Measurements from ENCODE around the gene OLIG2. TPM values are rescaled to one million over a fixed set of nuclear protein-coding genes. Genes with fewer than 3 reads are reported as not detected.

Gene OLIG2
- total and polyA plus RNA-seq, 2 of the 4 experiments (the other 2 are of a cell fraction), result not detected

GRCh38 chr21:33061233-33061632 is 35.5 kb downstream of the OLIG2 start:
- H2BK5ac ChIP-seq (ENCODE audit: low read depth, low read length, poor library complexity, severe bottlenecking), result no peak overlapping the region
- DNase-seq (no peak), ATAC-seq (ENCODE audit: low read depth) (no peak)
- no peaks in the 10 kb centered on the region for H3K9me1 ChIP-seq (ENCODE audit: insufficient read depth, low read length)
- H2AK5ac ChIP-seq (ENCODE audit: low read depth, low read length), result no peak overlapping the region
- H3K4me3 ChIP-seq (ENCODE audit: insufficient read depth, low read depth, low read length), result no peak overlapping the region
- H2AK9ac ChIP-seq (replicated peaks; ENCODE audit: low read depth, low read length, poor library complexity), result no peak overlapping the region
- POLR2A ChIA-PET (ENCODE audit: unreplicated experiment), result no interaction called here
- no peak overlapping the region for H3K56ac ChIP-seq (ENCODE audit: extremely low read depth, insufficient read depth, low read length)
- no peak overlapping the region for H2AFZ ChIP-seq (replicated peaks; ENCODE audit: low read length, poor library complexity)
- H4K8ac ChIP-seq (ENCODE audit: low read depth in 2 of 2, low read length in 2 of 2), result no peak overlapping the region
- no peak overlapping the region for H3K27ac ChIP-seq (ENCODE audit: insufficient read depth, low read length)
- no peak overlapping the region for H4K5ac ChIP-seq (ENCODE audit: low read depth, low read length)
- H3K14ac ChIP-seq (replicated peaks; ENCODE audit: low read depth, low read length), result no peak overlapping the region
- H4K20me1 ChIP-seq (ENCODE audit: insufficient read depth, low read length), result no peaks in the 10 kb centered on the region
- no peaks in the 10 kb centered on the region for H3K4me1 ChIP-seq (ENCODE audit: control insufficient read depth, insufficient read depth, low read length)
- H3K36me3 ChIP-seq (ENCODE audit: control insufficient read depth, insufficient read depth, low read length), result no peaks in the 10 kb centered on the region
- no peak for TF ChIP-seq CEBPB (IDR thresholded peaks at IDR 0.05; ENCODE audit: low read depth, low read length)
- no peak for TF ChIP-seq SMC3 (IDR thresholded peaks at IDR 0.05; ENCODE audit: low read depth, low read length)
- no peak for TF ChIP-seq CTCF (conservative IDR thresholded peaks at IDR 0.05; ENCODE audit: low read depth, low read length)
- no peak for TF ChIP-seq RAD21 (IDR thresholded peaks at IDR 0.05; ENCODE audit: low read length)
- no peak for TF ChIP-seq USF2 (IDR thresholded peaks at IDR 0.05; ENCODE audit: low read depth, low read length)
- no peak overlapping the region for H3K23ac ChIP-seq (ENCODE audit: low read depth, low read length)
- intact Hi-C loops (cut with micrococcal nuclease), result no loop called here
- dilution Hi-C loops (cut with HindIII; ENCODE audit: low sequenced_read_pairs, unreplicated experiment), result no loop called here
- H2BK120ac ChIP-seq (ENCODE audit: low read depth, low read length), result no peak overlapping the region
- H3K9ac ChIP-seq (ENCODE audit: low read depth, low read length), result no peak overlapping the region
- in situ Hi-C loops (cut with MboI; ENCODE audit: low sequenced_read_pairs), result no loop called here
- no peaks in the 10 kb centered on the region for H3K9me3 ChIP-seq (ENCODE audit: control insufficient read depth, insufficient read depth, low read length)
- no peaks in the 10 kb centered on the region for H3K79me1 ChIP-seq (ENCODE audit: low read depth in 1 of 2, low read length in 2 of 2)
- CTCF ChIA-PET, result no interaction called here
- 60% methylated on average over 1 of the region's 4 CpGs; no CpG with 5 or more reads in 1 of the 2 experiments for WGBS, 2 experiments (ENCODE audit: extremely low coverage in 2 of 2, insufficient read length in 1 of 2)
- H3K27me3 ChIP-seq (ENCODE audit: control insufficient read depth, insufficient read depth, low read length), result peaks cover 60% of the 10 kb centered on the region
- H4K91ac ChIP-seq (ENCODE audit: insufficient read depth, low read depth, low read length), result no peak overlapping the region
- BruUV-seq (replicated peaks), result no TSS peak
- H3K4me2 ChIP-seq (ENCODE audit: low read depth, low read length), result no peak overlapping the region
- H3K18ac ChIP-seq (ENCODE audit: low read depth, low read length), result no peak overlapping the region
- H2BK15ac ChIP-seq (ENCODE audit: low read depth, low read length), result no peak overlapping the region
- no peak overlapping the region for H3K4ac ChIP-seq (ENCODE audit: low read depth, low read length)
- H2BK20ac ChIP-seq (ENCODE audit: low read depth, low read length), result no peak overlapping the region
